ENCODE measurements around the gene KCTD18.

- no peak for TF ChIP-seq POLR2AphosphoS5 (IDR thresholded peaks at IDR 0.05)
- TF ChIP-seq CTCF (IDR thresholded peaks at IDR 0.05 in 8 of 11, conservative IDR thresholded peaks at IDR 0.05 in 3 of 11): no peak
- no peak for TF ChIP-seq POLR2A (IDR thresholded peaks at IDR 0.05)
These were observed 28.3 kb upstream of the KCTD18 start for GRCh38 chr2:200538139-200538538.
